SU-DHL-6 (cell line): ENCODE results near the gene MYT1.

ENCODE experiments used
- CTCF ChIP-seq: fragments of 200-600 bp; sonication (generic); IDR thresholded peaks from one replicate; pipeline ENCODE4 v1.5.1; 2017; ENCODE audit warnings: antibody characterized with exemption, mild to moderate bottlenecking, low read length, moderate library complexity; ENCODE audit not compliant: insufficient read depth, poor library complexity, severe bottlenecking
- EZH2phosphoT487 ChIP-seq: fragments of 200-600 bp; sonication (generic), shearing (Covaris generic); conservative IDR thresholded peaks from 2 replicates; pipeline ENCODE4 v1.6.1; 2018; ENCODE audit warnings: mild to moderate bottlenecking, antibody characterized with exemption, low read length, moderate library complexity, mixed read lengths

- TF ChIP-seq CTCF: no peak
- TF ChIP-seq EZH2phosphoT487: no peak
Measured at GRCh38 chr20:64214952-64215351, 50.7 kb downstream of the MYT1 start.
